Measurements from ENCODE around the gene RGS7BP.

Gene RGS7BP

GRCh38 chr5:64566310-64566916 lies 60.6 kb downstream of the RGS7BP start:
- DNase-seq = no peak

DNA sequence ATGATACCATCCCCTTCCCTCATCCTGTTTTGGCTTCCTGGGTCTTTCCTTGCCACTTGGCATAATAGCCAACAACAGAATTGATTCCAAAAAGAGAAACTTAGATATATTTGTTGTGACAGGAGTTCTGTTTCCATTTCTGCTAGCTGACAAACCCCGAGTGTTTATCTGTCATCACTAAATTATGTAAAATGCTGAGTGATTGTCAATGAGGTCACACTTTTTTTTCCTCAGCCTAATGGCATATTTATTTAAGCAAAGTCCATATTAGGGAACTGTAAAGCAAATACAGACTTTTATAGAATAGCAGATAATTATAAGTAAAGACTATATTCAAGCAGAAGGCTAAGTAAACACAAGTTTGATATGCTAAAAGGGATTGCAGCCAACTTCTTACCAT lies 64.0 kb downstream of the RGS7BP start:
- DNase-seq = no peak

DNA sequence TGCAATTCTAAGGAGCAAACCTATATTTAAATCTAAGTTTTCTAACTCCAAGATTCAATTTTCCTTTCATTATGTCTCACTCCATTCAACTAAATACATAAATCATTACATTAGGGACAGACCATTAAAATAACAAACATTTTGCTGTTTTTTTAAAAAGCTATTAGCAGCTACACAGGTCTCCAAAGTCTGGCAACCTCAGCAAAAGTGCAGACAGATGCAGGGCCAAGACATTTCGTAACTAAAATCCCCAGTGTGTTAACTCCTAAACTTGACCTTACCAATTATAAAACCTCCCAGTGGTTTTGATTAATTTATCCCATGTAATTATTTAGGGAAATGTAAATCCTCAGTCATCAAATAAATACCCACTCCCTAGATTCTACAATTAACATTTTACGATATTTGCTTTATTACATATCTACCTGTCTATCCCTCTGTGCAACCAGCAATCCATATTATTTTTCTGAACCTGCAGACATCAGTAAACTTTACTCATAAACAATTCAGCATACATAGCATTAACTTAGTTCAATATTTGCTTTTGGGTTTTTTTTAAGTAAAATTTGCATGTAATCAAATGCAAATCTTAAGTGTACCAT lies 64.7 kb downstream of the RGS7BP start:
- no peak for DNase-seq

DNA sequence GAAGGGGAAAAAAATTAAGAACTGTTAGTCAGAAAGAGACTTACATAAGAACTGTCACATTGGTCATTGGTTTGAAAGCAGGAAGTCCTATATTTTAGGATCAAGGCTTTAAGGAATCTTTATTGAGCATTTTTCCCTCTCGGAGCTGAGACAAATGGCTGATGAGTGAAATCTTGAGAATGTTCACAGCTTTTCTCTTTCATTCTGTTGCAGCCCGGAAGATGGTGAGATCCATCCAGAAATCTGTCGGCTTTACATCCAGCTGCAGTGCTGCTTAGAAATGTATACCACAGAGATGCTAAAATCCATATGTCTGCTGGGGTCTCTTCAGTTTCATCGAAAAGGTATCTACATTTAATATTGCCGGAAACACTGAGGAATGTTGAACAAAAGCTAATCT lies 69.7 kb downstream of the RGS7BP start:
- DNase-seq = no peak

DNA sequence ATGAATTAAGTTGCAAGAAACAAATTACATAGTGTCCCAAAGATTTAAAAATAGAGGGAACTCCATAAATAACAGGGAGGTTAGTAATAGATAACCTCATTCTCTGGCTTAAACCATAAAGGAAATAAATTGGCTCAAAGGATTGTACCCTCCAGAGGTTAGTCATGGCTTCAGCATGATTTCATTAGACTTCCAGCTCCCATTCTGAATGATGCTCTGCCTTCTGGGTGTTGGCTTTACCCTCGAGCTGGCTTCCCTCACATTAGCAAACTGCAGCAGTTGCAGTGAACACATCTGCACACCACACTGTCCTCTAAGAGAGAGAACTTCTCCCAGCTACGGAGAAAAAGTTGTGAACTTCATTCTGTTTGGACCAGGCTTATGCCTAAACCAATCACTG lies 70.4 kb downstream of the RGS7BP start:
- DNase-seq = no peak

DNA sequence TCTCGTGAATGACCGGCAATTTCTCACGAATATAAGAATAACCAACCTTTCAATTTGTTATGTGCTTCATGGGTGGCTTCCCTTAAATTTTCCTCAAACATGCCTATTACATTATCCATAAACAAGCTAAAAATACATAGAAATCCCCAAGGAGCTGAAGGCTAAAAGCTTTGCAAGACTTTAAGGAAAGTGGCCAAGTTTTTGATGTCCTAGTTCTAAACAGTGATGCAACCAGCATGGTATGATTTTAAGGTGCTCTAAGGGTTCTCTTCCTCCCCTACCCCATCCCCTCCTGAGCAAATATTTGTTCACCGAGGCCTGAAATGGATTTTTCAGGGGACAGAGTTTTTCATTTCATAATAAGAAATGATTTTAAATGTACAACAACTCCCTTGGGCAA lies 79.8 kb downstream of the RGS7BP start:
- DNase-seq = no peak

DNA sequence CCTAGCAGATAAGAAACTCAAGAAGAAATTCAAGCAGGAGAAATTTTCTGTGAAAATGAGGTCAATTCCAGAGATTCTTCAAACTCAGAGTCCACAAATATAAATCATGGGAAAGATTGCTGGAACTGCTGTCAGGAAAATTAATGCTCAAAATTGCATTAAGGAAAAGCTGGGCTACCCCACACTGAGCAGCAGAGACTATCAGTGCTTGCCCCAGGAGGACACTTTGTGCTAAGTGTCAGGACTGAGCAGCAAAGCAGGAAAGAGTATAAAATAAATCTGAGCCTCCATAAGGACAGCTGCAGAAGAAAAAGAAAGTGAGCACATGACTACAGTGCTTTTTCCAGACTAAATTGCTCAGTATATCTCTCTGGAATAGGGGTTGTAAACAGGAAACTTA lies 81.6 kb downstream of the RGS7BP start:
- no peak for DNase-seq

DNA sequence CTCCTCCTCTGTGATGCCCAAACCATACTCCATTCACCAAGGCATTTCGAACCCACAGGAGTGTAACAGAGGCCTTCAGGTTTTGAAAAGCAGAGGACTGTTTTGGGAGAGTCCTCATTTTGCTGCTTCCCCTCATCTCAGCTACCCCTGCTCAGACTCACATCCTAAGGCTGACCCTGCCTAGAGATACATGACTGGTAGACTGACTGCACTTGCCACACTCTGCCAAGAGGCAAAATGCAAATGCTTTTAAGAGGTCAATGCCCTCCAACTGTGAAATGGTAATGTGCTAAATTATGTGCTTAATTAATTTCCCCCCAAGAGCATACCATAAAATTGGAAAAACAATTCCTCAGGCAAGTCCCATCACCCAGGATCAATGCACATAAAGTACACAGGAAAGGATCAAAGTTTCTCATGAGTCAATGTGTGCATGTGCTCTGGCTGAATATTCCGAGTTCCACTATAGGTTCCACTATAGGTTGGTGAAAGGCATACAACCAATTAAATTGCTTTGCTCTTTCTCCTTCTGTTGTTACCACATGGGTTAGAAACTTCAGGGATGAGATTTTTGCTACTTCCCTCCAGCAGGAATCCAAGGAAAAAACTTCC lies 87.0 kb downstream of the RGS7BP start:
- DNase-seq = no peak

- DNase-seq = no peak
These were observed 88.2 kb downstream of the RGS7BP start for GRCh38 chr5:64594025-64594424.

GRCh38 chr5:64594601-64595000 lies 88.8 kb downstream of the RGS7BP start:
- DNase-seq = no peak

DNA sequence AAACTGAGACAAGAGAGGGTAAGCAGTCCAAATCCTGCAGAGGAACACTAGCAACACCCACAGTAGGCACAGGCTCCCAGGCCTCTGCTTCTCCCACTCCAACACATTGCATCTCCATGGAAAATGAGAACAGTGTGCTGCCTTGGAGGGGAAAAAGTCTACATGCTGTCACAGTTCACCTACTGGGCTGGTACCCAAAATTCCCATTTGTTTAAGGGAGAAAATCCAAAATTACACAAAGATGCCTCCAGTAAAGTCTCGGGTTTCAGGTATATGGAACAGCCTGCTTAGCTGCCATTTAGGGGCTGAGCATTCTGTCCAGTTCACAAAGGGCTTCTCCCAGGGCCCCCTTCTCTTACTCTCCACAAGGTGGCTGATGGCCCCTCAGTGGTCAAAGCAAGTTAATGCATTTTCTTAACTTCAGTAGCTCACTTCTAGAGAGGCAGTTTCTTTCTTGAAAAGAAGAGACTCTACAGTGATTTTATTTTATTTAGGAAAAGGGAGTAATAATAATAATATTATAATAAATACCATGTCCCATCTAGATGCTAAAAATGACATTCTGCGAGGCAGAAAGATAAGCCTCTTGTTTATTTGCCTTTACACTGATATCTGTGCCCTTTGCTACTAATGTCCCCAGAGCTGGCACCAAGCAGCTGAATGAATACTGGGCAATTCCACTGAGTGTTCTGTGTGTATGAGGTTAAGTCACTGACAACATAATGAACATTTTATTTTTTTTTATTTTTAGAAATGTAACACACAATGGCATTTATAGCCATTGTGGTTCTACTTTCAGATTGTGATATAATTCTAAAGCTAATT lies 89.4 kb downstream of the RGS7BP start:
- DNase-seq = no peak

DNA sequence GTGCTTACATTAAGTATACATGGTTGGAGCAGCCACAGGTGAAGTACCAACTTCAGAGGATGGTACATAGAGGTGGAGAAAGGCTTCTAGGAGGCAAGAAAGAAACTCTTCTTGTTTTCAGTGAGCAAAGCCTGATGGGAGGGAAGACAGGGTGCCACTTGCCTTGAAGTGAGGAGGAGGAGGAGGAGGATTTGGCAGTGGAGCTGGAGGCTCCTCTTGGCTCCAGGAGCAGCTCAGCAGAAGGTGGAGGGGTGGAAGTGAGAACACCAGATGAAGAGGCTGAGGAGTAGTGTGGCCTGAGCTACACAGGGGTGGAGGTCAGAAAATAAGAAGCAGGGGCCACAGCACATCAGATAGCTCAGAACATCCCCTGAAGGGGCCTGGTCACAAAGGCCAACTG lies 93.4 kb downstream of the RGS7BP start:
- DNase-seq = no peak

DNA sequence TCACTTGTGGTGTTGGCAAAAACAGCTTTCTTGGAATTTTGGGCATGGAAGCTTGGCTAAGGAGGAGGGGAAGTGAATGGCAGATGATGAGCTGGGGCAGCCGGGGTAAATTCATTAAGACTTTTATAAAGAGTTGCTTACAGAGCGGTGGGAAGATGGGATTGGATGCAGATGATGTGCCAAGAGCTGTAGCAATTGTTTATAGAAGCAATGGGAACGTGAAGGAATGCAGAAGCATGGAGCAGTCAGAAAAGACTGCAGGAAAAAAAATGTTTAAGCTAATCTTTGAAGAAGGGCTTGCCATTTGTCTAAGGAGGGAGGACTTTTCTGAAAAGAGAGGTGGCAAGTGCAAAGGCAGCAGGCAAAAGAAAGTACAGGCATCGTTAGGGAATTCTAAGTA lies 97.9 kb downstream of the RGS7BP start:
- no peak for DNase-seq

DNA sequence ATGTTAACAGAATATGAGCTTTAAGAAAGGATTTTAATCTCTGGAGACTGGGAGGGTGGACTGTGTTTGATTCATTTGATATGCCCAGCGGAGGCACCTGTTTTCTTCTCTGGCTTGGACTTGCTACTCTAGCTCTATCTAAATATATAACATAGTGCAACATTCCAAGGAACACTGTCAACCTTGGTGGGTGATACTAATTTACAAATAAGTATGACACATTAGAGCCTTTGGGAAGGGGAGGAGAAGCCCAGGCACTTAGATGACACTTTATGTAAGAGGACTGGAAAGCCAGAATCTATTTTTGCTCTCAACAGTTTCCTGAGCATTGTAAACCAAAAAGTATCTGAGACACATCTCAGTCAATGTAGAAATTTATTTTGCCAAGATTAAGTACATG lies 101.1 kb downstream of the RGS7BP start:
- no peak for DNase-seq

DNA sequence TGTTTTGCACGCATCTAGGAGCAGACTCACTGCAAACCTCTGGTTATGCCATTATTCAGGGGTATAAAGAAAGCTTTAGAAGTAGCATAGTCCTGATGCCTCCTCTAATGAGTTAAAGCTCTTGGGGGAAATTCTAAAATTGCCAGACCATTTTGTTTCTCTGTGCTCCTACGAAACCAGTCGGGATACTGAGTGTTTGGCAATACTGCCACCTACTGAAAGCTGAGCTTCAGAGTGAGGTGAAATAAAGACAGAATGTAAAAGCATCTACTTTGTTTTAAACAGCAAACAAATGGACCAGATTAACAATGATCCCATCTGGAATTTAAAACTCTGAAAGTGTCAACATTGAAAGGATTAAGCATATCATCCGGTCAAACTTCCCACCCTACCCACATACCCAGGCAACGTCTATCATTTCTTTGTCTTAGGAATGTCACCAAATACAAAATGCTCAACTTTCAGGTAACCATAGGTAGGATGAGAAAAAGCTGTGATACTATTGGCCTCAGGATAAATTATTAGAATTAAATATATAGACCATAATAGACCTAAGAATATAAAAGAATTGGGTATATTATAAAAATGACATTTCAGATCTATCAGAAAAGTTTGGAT lies 106.6 kb downstream of the RGS7BP start:
- DNase-seq = no peak

GRCh38 chr5:64615895-64616294 lies 110.1 kb downstream of the RGS7BP start:
- no peak for DNase-seq

GRCh38 chr5:64619609-64620008 lies 113.8 kb downstream of the RGS7BP start:
- DNase-seq = no peak

- no peak for DNase-seq
These were observed 117.2 kb downstream of the RGS7BP start for GRCh38 chr5:64622991-64623390.

- DNase-seq = no peak
These were observed 119.9 kb downstream of the RGS7BP start for GRCh38 chr5:64625678-64626077.

GRCh38 chr5:64628901-64629300 lies 123.1 kb downstream of the RGS7BP start:
- no peak for DNase-seq

DNA sequence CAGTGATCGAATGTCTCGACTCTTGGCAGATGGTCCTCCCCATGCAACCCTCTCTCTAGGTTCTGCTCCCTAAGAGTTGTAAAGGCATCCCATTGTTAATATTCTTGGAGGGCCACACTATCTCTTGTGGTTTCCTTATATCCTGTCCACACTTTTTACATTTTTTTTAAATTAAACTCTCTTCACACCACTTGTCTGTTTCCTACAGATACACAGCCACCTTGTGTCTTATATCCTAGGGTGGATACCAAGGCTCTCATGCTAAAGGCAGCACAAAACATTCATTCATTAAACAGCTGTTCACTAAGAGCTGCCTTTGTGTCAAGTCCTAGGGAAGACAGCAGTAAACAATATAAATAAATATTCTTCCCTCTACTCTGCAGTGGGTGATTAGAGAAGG lies 124.0 kb downstream of the RGS7BP start:
- no peak for DNase-seq

DNA sequence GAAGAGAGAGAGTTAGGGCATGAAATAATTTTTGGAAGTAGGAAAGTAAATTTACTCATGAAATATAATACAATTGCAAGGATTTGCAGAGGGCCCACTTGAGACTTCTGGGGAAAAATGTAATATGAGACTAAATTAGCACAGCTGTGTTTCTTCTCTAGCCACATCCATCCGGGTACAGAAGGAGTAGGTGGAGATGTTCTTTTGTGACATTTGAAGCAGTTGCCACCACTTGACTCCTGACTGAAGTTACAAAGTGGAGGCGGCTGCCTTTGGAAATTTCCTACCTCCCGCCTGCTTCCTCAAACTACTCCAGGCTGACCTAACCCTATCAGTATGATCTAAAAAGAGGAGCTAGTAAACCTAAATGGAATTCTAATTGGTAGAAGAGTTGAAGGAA lies 126.4 kb downstream of the RGS7BP start:
- DNase-seq = no peak

GRCh38 chr5:64634997-64635686 lies 129.3 kb downstream of the RGS7BP start:
- DNase-seq = no peak

Measured in activated CD4-positive, CD25-positive, alpha-beta regulatory T cell (primary cell).